ENCODE measurements around the gene CGN.

DNA sequence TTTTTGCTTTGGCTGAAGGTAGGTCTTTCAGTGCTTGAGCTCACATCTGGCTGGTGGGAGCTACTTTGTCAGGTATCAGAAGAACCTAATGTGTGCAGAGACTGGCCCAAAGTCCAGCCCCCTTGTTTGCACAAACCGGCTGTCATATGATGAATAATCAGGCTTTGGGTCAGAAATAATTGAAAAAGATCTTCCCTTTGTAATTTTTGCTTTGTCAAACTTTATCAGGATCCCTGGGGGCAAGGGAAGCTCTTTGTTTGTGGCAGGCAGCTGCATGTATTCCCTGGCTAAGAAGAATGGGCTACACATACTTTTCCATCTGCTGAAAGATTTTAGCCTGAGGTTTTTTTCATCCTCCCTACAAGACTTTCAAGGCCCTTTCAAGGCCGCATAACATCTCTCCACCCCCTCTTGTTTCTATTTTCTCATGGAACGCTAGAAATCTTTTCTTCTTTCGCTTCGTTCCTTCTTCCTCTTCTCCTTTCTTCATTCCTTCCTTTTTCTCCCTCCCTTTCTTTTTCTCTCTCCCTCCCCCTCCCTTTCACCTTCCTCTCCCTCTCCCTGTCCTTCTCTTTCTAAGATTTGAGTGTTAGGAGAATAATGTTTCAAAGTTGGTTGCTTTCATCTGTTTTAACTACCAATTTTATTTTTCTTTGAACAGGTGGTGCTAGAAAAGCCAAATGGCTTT lies 54.5 kb downstream of the CGN start:
- TF ChIP-seq CTCF (IDR thresholded peaks at IDR 0.05 in 4 of 5, conservative IDR thresholded peaks at IDR 0.05 in 1 of 5) (no peak), POLR2A (IDR thresholded peaks at IDR 0.05) (no peak)
